HFFc6 (cell line): Measurements from ENCODE around the gene UBL4B. TPM values are rescaled to one million over a fixed set of nuclear protein-coding genes. Genes with fewer than 3 reads are reported as not detected.
"Not testable (repeated sequence)": the region's sequence is repeated elsewhere in the genome, so short reads cannot be mapped to it uniquely, and the experiment has no call there.

Experiments
- DNase-seq: peaks from one replicate; pipeline ENCODE4 v3.0.0-alpha.2; 2018
- H3K27ac Mint-ChIP-seq: 2 replicates; pipeline ENCODE4 v1.8.0; 2020; ENCODE audit warnings: mild to moderate bottlenecking, mixed read lengths
- H3K27me3 Mint-ChIP-seq: 2 replicates; pipeline ENCODE4 v1.8.0; 2021; ENCODE audit warnings: mild to moderate bottlenecking, moderate library complexity, mixed read lengths; ENCODE audit not compliant: insufficient read depth
- H3K36me3 Mint-ChIP-seq: 2 replicates; pipeline ENCODE4 v1.8.0; 2021; ENCODE audit warnings: low read depth, mixed read lengths
- H3K4me1 Mint-ChIP-seq: 2 replicates; pipeline ENCODE4 v1.8.0; 2020; ENCODE audit warnings: low read depth, mixed read lengths
- H3K4me3 Mint-ChIP-seq: 2 replicates; pipeline ENCODE4 v1.8.0; 2020; ENCODE audit warnings: mild to moderate bottlenecking, moderate library complexity, mixed read lengths
- H3K9me3 Mint-ChIP-seq: 2 replicates; pipeline ENCODE4 v1.8.0; 2020; ENCODE audit warnings: mild to moderate bottlenecking, mixed read lengths
- CTCF ChIP-seq: fragments of 200-600 bp; sonication (generic); IDR thresholded peaks from 2 replicates; pipeline ENCODE4 v1.5.0; 2021; ENCODE audit warnings: antibody characterized with exemption, mild to moderate bottlenecking
- total RNA-seq, 6 experiments: library from RNA; stranded (reverse); fragmentation: NEBNext Ultra II Directional; extraction: Animal tissue kit (Norgen Biotek cat#: 25700); gene quantifications; 2 replicates in 1 of 6; 3 replicates in 5 of 6; pipeline ENCODE4 v1.2.3, GENCODE V29; 2021

Gene UBL4B
- total RNA-seq, 6 experiments from 2014 or later, result 1.5 to 10.9 (median 1.8) TPM

- TF ChIP-seq CTCF, result no peak
- Mint-ChIP-seq H3K27ac (peak within 1 kb of the TSS; percentile 86; the same call in 1 of the 2 replicates), H3K27me3 (peaks cover 35% of the 10 kb centered on the region), H3K9me3 (no peaks in the 10 kb centered on the region; the same call in 1 of the 2 replicates), H3K4me3 (peak within 1 kb of the TSS; percentile 85; the same call in 1 of the 2 replicates), H3K4me1 (peaks cover 14% of the 10 kb centered on the region; the same call in 1 of the 2 replicates), H3K36me3 (peaks cover 5% of the 10 kb centered on the region)
- no peak for DNase-seq
Observed at GRCh38 chr1:110070671-110071242, 41.5 kb upstream of the UBL4B start, which contains the start of gene ALX3. TSS of gene ALX3 (minus strand) at chr1:110070672. CDS start at chr1:110070612, 60 bp downstream.

- Mint-ChIP-seq H3K9me3 (no peaks in the 10 kb centered on the region), H3K4me1 (no peaks in the 10 kb centered on the region; the same call in 1 of the 2 replicates), H3K4me3 (no peak overlapping the region), H3K27me3 (peaks cover 22% of the 10 kb centered on the region), H3K27ac (no peak overlapping the region), H3K36me3 (no peaks in the 10 kb centered on the region)
- DNase-seq, result no peak
- TF ChIP-seq CTCF, result no peak
Observed at GRCh38 chr1:110074166-110074565, 38.1 kb upstream of the UBL4B start.

- Mint-ChIP-seq H3K27ac (no peak overlapping the region), H3K27me3 (peaks cover 7% of the 10 kb centered on the region), H3K36me3 (no peaks in the 10 kb centered on the region), H3K4me3 (no peak overlapping the region), H3K9me3 (no peaks in the 10 kb centered on the region), H3K4me1 (no peaks in the 10 kb centered on the region)
- TF ChIP-seq CTCF, result no peak
- DNase-seq, result no peak
Observed at GRCh38 chr1:110076789-110077500, 35.3 kb upstream of the UBL4B start.

DNA sequence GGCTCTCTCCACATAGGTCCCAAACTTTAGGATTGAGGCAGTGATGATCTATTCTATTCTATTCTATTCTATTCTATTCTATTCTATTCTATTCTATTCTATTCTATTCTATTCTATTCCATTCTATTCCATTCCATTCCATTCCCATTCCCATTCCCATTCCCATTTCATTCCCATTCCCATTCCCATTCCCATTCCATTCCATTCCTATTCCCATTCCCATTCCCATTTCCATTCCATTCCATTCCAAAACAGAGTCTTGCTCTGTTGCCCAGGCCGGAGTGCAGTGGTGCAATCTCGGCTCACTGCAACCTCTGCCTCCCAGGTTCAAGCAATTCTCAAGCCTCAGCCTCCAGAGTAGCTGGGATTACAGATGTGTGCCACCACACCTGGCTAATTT is 32.2 kb upstream of the UBL4B start:
- H3K27me3 Mint-ChIP-seq, H3K27ac Mint-ChIP-seq, DNase-seq, H3K4me3 Mint-ChIP-seq, H3K36me3 Mint-ChIP-seq, H3K9me3 Mint-ChIP-seq: not testable (repeated sequence)
- H3K4me1 Mint-ChIP-seq, result peaks cover 20% of the 10 kb centered on the region

DNA sequence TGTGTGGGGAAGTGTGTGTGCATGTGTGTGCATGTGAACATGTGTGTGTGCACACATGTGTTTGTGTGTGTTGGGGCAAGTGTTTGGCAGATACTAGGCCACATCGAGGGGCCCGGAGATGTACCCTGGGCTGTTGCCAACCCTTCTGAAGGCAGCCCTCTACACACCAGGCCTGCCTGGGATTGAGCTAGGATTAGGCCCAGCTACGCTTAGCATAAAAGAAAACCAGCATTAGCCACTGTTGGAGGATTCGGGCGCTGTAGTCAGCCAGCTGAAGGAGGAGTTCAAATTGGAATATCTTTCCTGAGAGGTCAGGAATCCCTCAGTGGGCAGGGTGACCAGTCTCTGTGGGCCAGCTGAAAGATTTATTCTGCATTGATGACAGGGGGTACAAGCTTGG is 31.2 kb upstream of the UBL4B start:
- Mint-ChIP-seq H3K27me3 (peaks cover 6% of the 10 kb centered on the region), H3K27ac (peak overlapping the region; percentile 5; the same call in 1 of the 2 replicates), H3K4me1 (peaks cover 31% of the 10 kb centered on the region), H3K9me3 (no peaks in the 10 kb centered on the region), H3K4me3 (no peak overlapping the region), H3K36me3 (no peaks in the 10 kb centered on the region)
- DNase-seq, result no peak
- TF ChIP-seq CTCF, result no peak

GRCh38 chr1:110082477-110082876 is 29.8 kb upstream of the UBL4B start:
- Mint-ChIP-seq H3K27ac (peak overlapping the region; percentile 83), H3K36me3 (no peaks in the 10 kb centered on the region), H3K4me3 (peak overlapping the region; percentile 84; the same call in 1 of the 2 replicates), H3K27me3 (peaks cover 4% of the 10 kb centered on the region; the same call in 1 of the 2 replicates), H3K9me3 (no peaks in the 10 kb centered on the region), H3K4me1 (peaks cover 45% of the 10 kb centered on the region)
- DNase-seq, result no peak
- TF ChIP-seq CTCF, result no peak
